Measurements from ENCODE around the gene ELMO3.
A peak's percentile ranks its signal among the peaks of the same experiment; 100 is the strongest.

Gene ELMO3

GRCh38 chr16:67165121-67166078, 33.5 kb upstream of the ELMO3 start:
- Histone ChIP-seq H3K36me3 (ENCODE audit: control insufficient read depth, insufficient read depth, low read length) (no peaks in the 10 kb centered on the region), H3K4me1 (ENCODE audit: control insufficient read depth, insufficient read depth, low read length) (peaks cover 12% of the 10 kb centered on the region), H3K9me3 (ENCODE audit: control insufficient read depth, insufficient read depth, low read length) (no peaks in the 10 kb centered on the region), H3K4me3 (ENCODE audit: low read depth, low read length) (peak overlapping the region; percentile 39; the same call in 1 of the 2 replicates), H3K9ac (ENCODE audit: low read depth, low read length) (no peak overlapping the region), H3K27me3 (ENCODE audit: control insufficient read depth, insufficient read depth, low read length) (peaks cover 97% of the 10 kb centered on the region), H3K27ac (ENCODE audit: low read depth, low read length) (no peak overlapping the region)

- H3K36me3 ChIP-seq (ENCODE audit: control insufficient read depth, insufficient read depth, low read length), result no peaks in the 10 kb centered on the region
- peaks cover 17% of the 10 kb centered on the region for H3K4me1 ChIP-seq (ENCODE audit: control insufficient read depth, insufficient read depth, low read length)
- no peak overlapping the region for H3K27ac ChIP-seq (ENCODE audit: low read depth, low read length)
- H3K4me3 ChIP-seq (ENCODE audit: low read depth, low read length), result no peak overlapping the region
- H3K9me3 ChIP-seq (ENCODE audit: control insufficient read depth, insufficient read depth, low read length), result no peaks in the 10 kb centered on the region
- peaks cover 96% of the 10 kb centered on the region for H3K27me3 ChIP-seq (ENCODE audit: control insufficient read depth, insufficient read depth, low read length)
- H3K9ac ChIP-seq (ENCODE audit: low read depth, low read length), result no peak overlapping the region
Measured at GRCh38 chr16:67166110-67166547, 32.8 kb upstream of the ELMO3 start.

DNA sequence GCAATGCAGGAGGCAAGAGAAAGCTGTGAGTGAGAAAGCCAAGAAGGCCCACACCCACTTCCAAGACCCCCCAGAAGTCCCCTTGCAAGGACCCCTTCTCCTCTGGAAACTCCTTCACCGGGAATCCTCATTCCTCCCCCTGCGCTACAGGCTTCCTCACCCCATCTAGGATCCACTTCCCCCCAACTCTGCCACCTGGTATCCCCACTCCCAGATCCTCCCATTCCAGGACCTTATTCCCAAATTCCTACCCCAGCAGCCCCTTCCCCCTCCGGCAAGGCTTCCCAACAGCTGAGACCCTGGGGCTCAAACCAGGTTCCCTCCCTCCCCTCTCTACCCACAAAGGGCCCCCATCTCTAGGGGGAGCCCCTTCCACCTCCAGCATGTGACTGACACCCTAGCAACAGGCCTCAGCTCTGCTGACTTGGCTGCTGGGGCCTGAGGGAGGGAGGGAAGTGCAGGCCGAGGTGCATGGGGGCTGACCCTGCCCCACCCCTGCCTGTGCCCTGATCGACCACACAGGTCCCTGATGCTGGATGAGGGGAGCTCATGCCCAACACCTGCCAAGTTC, 32.2 kb upstream of the ELMO3 start:
- H3K9ac ChIP-seq (ENCODE audit: low read depth, low read length), result no peak overlapping the region
- peaks cover 19% of the 10 kb centered on the region for H3K4me1 ChIP-seq (ENCODE audit: control insufficient read depth, insufficient read depth, low read length)
- no peaks in the 10 kb centered on the region for H3K36me3 ChIP-seq (ENCODE audit: control insufficient read depth, insufficient read depth, low read length)
- H3K4me3 ChIP-seq (ENCODE audit: low read depth, low read length), result no peak overlapping the region
- H3K27ac ChIP-seq (ENCODE audit: low read depth, low read length), result no peak overlapping the region
- peaks cover 96% of the 10 kb centered on the region for H3K27me3 ChIP-seq (ENCODE audit: control insufficient read depth, insufficient read depth, low read length)
- H3K9me3 ChIP-seq (ENCODE audit: control insufficient read depth, insufficient read depth, low read length), result no peaks in the 10 kb centered on the region

GRCh38 chr16:67167588-67167987, 31.3 kb upstream of the ELMO3 start:
- Histone ChIP-seq H3K36me3 (ENCODE audit: control insufficient read depth, insufficient read depth, low read length) (no peaks in the 10 kb centered on the region), H3K4me1 (ENCODE audit: control insufficient read depth, insufficient read depth, low read length) (peaks cover 19% of the 10 kb centered on the region), H3K27me3 (ENCODE audit: control insufficient read depth, insufficient read depth, low read length) (peaks cover 96% of the 10 kb centered on the region), H3K9me3 (ENCODE audit: control insufficient read depth, insufficient read depth, low read length) (no peaks in the 10 kb centered on the region), H3K27ac (ENCODE audit: low read depth, low read length) (no peak overlapping the region), H3K4me3 (ENCODE audit: low read depth, low read length) (no peak overlapping the region), H3K9ac (ENCODE audit: low read depth, low read length) (no peak overlapping the region)

- Histone ChIP-seq H3K4me3 (ENCODE audit: low read depth, low read length) (peak overlapping the region; percentile 66), H3K27ac (ENCODE audit: low read depth, low read length) (no peak overlapping the region), H3K9ac (ENCODE audit: low read depth, low read length) (no peak overlapping the region), H3K27me3 (ENCODE audit: control insufficient read depth, insufficient read depth, low read length) (peaks cover 96% of the 10 kb centered on the region), H3K36me3 (ENCODE audit: control insufficient read depth, insufficient read depth, low read length) (no peaks in the 10 kb centered on the region), H3K9me3 (ENCODE audit: control insufficient read depth, insufficient read depth, low read length) (no peaks in the 10 kb centered on the region), H3K4me1 (ENCODE audit: control insufficient read depth, insufficient read depth, low read length) (peaks cover 23% of the 10 kb centered on the region)
Measured at GRCh38 chr16:67169011-67169451, 29.9 kb upstream of the ELMO3 start.

- H3K9ac ChIP-seq (ENCODE audit: low read depth, low read length), result no peak overlapping the region
- peaks cover 23% of the 10 kb centered on the region for H3K4me1 ChIP-seq (ENCODE audit: control insufficient read depth, insufficient read depth, low read length)
- no peaks in the 10 kb centered on the region for H3K9me3 ChIP-seq (ENCODE audit: control insufficient read depth, insufficient read depth, low read length)
- peaks cover 96% of the 10 kb centered on the region for H3K27me3 ChIP-seq (ENCODE audit: control insufficient read depth, insufficient read depth, low read length)
- no peaks in the 10 kb centered on the region for H3K36me3 ChIP-seq (ENCODE audit: control insufficient read depth, insufficient read depth, low read length)
- H3K27ac ChIP-seq (ENCODE audit: low read depth, low read length), result no peak overlapping the region
- H3K4me3 ChIP-seq (ENCODE audit: low read depth, low read length), result peak overlapping the region; percentile 66
Measured at GRCh38 chr16:67169642-67170167, 29.2 kb upstream of the ELMO3 start.

DNA sequence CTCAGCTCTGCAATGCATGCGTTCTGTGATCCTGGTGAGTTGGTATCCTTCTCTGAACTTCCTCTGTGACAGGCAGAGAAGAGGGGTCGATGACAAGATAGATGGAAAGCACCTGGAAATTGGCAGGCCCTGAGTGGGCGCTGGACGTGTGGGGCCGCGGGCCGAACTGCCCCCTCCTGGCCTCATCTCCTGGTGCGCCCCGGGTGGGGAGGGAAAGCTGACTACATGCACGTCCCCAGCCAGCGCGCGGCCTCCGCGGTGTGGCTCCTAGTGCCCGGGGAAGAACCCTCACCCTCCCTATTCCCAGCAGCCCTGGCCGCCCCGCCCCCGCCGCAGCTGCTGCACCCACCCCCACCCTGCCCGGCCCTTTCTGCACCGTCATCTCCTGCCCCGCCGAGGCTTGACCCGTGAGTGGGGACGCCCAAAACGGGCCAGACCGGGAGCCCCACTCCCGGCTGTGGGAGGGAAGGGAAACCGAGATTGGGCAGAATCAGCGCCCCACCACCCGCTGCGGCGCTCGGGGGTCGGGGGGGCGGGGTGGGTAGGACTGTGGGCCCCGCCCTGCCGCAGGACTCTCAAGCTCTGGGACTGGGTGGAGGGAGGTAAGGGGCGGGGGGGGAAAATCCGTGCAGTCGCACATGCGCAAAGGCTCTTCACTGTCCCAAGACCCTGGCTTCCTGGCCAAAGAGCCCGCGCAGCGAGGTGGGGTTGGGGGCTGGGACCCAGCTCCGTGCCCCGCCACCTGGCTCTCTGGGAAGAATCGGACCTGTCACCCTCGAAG, 28.6 kb upstream of the ELMO3 start, which contains the start of gene NOL3:
Gene NOL3, plus strand, starts transcription at position 371 of the 781 bp plus-strand sequence.
- H3K4me1 ChIP-seq (ENCODE audit: control insufficient read depth, insufficient read depth, low read length), result peaks cover 23% of the 10 kb centered on the region
- no peaks in the 10 kb centered on the region for H3K9me3 ChIP-seq (ENCODE audit: control insufficient read depth, insufficient read depth, low read length)
- H3K36me3 ChIP-seq (ENCODE audit: control insufficient read depth, insufficient read depth, low read length), result no peaks in the 10 kb centered on the region
- H3K4me3 ChIP-seq (ENCODE audit: low read depth, low read length), result peak within 1 kb of the TSS; percentile 66
- H3K9ac ChIP-seq (ENCODE audit: low read depth, low read length), result no peak within 1 kb of the TSS
- no peak within 1 kb of the TSS for H3K27ac ChIP-seq (ENCODE audit: low read depth, low read length)
- H3K27me3 ChIP-seq (ENCODE audit: control insufficient read depth, insufficient read depth, low read length), result peaks cover 96% of the 10 kb centered on the region

- H3K36me3 ChIP-seq (ENCODE audit: control insufficient read depth, insufficient read depth, low read length), result no peaks in the 10 kb centered on the region
- peaks cover 22% of the 10 kb centered on the region for H3K4me1 ChIP-seq (ENCODE audit: control insufficient read depth, insufficient read depth, low read length)
- peaks cover 95% of the 10 kb centered on the region for H3K27me3 ChIP-seq (ENCODE audit: control insufficient read depth, insufficient read depth, low read length)
- no peak overlapping the region for H3K27ac ChIP-seq (ENCODE audit: low read depth, low read length)
- peak overlapping the region; percentile 66 for H3K4me3 ChIP-seq (ENCODE audit: low read depth, low read length)
- H3K9me3 ChIP-seq (ENCODE audit: control insufficient read depth, insufficient read depth, low read length), result no peaks in the 10 kb centered on the region
- H3K9ac ChIP-seq (ENCODE audit: low read depth, low read length), result no peak overlapping the region
Measured at GRCh38 chr16:67170949-67171649, 27.8 kb upstream of the ELMO3 start.

DNA sequence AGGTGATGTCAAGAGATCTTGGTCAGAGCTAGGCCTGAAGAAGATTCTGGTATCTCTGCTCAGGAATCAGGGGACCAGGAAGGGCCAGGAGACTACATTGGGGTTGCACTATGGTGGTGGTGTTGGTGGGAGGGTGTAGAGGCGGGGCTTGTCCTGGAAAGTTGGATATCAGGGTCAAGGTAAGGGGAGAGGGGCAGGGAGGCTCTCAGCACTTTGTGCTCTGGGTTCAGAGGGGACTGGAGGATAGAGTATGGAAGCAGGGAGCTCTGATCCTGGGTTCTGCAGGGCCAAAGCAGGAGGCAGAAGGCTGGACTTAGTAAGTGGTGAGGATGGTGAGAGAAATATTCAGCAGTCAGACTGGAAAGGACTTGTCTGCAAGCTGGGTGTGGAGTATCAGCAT, 25.6 kb upstream of the ELMO3 start:
- Histone ChIP-seq H3K36me3 (ENCODE audit: control insufficient read depth, insufficient read depth, low read length) (no peaks in the 10 kb centered on the region), H3K4me1 (ENCODE audit: control insufficient read depth, insufficient read depth, low read length) (peaks cover 23% of the 10 kb centered on the region), H3K27ac (ENCODE audit: low read depth, low read length) (no peak overlapping the region), H3K9ac (ENCODE audit: low read depth, low read length) (no peak overlapping the region), H3K27me3 (ENCODE audit: control insufficient read depth, insufficient read depth, low read length) (peaks cover 91% of the 10 kb centered on the region), H3K9me3 (ENCODE audit: control insufficient read depth, insufficient read depth, low read length) (no peaks in the 10 kb centered on the region), H3K4me3 (ENCODE audit: low read depth, low read length) (peak overlapping the region; percentile 60)

Measured in HUES48 (cell line).